ENCODE data around the gene NDUFB4. TPM values are rescaled to one million over a fixed set of nuclear protein-coding genes. Genes with fewer than 3 reads are reported as not detected.
"Not testable (repeated sequence)": the region's sequence is repeated elsewhere in the genome, so short reads cannot be mapped to it uniquely, and the experiment has no call there.

Gene NDUFB4
- total and polyA plus RNA-seq, 3 donors from 2014 or later, result 113 to 279 (median 117) TPM

DNA sequence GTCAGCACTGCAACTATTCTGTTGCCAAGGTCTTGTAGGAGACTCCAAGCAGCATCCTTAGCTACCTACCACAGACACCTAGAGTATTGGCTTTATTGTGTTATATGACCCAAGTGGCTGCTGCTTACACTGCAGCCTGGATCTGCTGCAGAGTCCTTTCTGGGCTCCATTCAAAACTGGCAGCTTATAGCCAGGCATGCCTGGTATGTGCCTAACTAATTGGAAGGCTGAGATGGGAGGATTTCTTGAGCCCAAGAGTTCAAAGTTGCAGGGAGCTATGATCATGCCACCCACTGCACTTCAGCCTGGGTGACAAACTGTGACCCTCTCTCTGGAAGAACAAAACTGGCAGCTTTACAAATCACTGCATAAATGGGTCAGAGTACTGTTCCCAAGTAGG, 8.6 kb downstream of the NDUFB4 start:
- TF ChIP-seq, protein P1, sequence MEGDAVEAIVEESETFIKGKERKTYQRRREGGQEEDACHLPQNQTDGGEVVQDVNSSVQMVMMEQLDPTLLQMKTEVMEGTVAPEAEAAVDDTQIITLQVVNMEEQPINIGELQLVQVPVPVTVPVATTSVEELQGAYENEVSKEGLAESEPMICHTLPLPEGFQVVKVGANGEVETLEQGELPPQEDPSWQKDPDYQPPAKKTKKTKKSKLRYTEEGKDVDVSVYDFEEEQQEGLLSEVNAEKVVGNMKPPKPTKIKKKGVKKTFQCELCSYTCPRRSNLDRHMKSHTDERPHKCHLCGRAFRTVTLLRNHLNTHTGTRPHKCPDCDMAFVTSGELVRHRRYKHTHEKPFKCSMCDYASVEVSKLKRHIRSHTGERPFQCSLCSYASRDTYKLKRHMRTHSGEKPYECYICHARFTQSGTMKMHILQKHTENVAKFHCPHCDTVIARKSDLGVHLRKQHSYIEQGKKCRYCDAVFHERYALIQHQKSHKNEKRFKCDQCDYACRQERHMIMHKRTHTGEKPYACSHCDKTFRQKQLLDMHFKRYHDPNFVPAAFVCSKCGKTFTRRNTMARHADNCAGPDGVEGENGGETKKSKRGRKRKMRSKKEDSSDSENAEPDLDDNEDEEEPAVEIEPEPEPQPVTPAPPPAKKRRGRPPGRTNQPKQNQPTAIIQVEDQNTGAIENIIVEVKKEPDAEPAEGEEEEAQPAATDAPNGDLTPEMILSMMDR (IDR thresholded peaks at IDR 0.05), result no peak
- Histone ChIP-seq H3K27ac (no peak overlapping the region), H3K4me1 (peaks cover under 1% of the 10 kb centered on the region), H3K36me3 (ENCODE audit: low read depth, missing control alignments) (no peaks in the 10 kb centered on the region), H3K4me3 (no peak overlapping the region), H3K9me3 (no peaks in the 10 kb centered on the region), H3K27me3 (no peaks in the 10 kb centered on the region)
- DNase-seq, result no peak
- intact Hi-C loops (cut with DNase I; ENCODE audit: low total_unique reads), result no loop called here

DNA sequence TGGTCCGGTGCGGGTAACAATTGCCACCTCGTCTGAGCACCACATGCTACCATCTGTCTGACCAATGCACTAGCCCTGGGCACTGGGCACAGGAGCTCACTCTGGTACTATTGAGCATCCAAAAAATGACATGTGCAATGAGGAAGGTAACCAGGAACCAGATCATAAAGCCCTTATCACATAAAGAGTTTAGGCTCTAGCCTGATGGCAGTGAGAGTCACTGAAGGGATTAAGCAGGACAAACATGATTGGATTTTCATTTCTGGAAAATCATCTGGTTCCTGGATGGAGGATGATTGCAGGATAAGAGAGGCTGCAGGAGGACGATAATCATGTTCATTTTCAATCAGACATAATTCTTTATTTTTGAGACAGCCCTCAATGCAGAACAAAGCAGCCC, 12.4 kb downstream of the NDUFB4 start:
- H3K9me3 ChIP-seq, result no peaks in the 10 kb centered on the region
- no peaks in the 10 kb centered on the region for H3K36me3 ChIP-seq (ENCODE audit: low read depth, missing control alignments)
- DNase-seq, result no peak
- intact Hi-C loops (cut with DNase I; ENCODE audit: low total_unique reads), result no loop called here
- H3K4me3 ChIP-seq, result no peak overlapping the region
- no peaks in the 10 kb centered on the region for H3K4me1 ChIP-seq
- WGBS, 2 donors, result 85 to 96% methylated on average over 4 of the region's 4 CpGs
- no peak overlapping the region for H3K27ac ChIP-seq
- H3K27me3 ChIP-seq, result no peaks in the 10 kb centered on the region
- TF ChIP-seq, protein P1 (IDR thresholded peaks at IDR 0.05), result no peak
- no peak for TF ChIP-seq POLR2A (IDR thresholded peaks at IDR 0.05)

DNA sequence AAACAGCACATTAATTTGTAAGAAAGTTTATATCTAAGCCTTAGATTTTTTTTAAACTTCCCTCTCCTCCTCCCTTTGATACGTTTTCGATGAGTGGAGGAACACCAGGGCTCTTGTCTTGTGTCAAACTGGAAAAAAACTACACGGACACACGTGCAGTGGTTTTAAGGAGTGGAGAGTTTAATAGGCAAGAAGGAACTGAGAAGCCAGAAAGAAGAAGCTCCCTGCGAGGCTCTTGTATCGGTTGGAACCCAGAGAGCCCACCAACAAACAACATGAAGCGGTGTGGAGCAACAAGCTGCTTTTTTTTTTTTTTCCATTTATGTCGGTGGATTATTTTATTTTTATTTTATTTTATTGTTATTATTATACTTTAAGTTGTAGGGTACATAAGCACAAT, 18.6 kb downstream of the NDUFB4 start:
- H3K9me3 ChIP-seq, result no peaks in the 10 kb centered on the region
- no peak for DNase-seq
- no peak overlapping the region for H3K4me3 ChIP-seq
- TF ChIP-seq, protein P1 (IDR thresholded peaks at IDR 0.05), result no peak
- no peak for TF ChIP-seq POLR2A (IDR thresholded peaks at IDR 0.05)
- no peaks in the 10 kb centered on the region for H3K27me3 ChIP-seq
- H3K4me1 ChIP-seq, result no peaks in the 10 kb centered on the region
- WGBS, 2 donors, result 79 to 84% methylated on average over 8 of the region's 8 CpGs
- no peak overlapping the region for H3K27ac ChIP-seq
- intact Hi-C loops (cut with DNase I; ENCODE audit: low total_unique reads), result no loop called here
- no peaks in the 10 kb centered on the region for H3K36me3 ChIP-seq (ENCODE audit: low read depth, missing control alignments)

DNA sequence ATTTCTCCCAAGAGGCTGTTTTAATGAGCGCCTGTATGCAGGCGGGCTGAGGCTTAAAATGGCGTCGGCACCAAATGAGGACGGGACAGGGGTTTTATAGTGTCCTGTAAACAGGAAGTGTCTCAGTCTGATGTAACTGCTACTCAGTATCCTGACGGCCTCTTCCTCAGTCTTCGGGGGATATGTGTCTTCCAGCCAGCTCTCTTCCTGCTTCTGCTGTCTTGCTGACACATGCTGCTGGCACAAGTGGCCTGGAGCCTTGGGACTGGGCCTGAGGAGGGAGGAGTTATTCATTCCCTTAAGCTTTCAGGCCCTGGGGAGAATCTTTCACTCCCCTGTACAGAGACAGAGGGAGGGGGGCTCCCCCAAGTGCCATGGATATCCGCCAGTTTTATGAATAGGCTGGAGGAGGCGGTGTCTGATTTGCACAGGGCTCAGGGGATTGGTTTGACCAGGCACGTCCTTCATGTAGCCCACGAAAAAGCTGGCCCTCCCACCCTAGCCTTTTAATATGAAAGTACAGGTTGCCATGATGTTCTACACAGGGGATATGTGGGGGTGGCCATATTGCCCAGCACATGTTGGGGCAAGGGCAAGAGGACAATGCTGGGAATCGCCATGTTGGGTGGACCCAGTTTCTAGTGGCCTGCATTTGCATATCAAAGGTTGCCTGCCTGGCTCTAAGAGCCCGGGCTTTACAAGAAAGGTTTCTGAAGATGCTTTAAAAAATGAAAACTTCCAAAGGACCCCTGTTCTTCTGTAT, 19.9 kb downstream of the NDUFB4 start:
- intact Hi-C loops (cut with DNase I; ENCODE audit: low total_unique reads), result no loop called here
- H3K9me3 ChIP-seq, result no peaks in the 10 kb centered on the region
- no peaks in the 10 kb centered on the region for H3K36me3 ChIP-seq (ENCODE audit: low read depth, missing control alignments)
- WGBS, 2 donors, result 60 to 72% methylated on average over 13 of the region's 13 CpGs
- no peak for TF ChIP-seq POLR2A (IDR thresholded peaks at IDR 0.05)
- TF ChIP-seq, protein P1 (IDR thresholded peaks at IDR 0.05), result no peak
- no peak overlapping the region for H3K27ac ChIP-seq
- no peak overlapping the region for H3K4me3 ChIP-seq
- DNase-seq, result no peak
- no peaks in the 10 kb centered on the region for H3K4me1 ChIP-seq
- no peaks in the 10 kb centered on the region for H3K27me3 ChIP-seq

DNA sequence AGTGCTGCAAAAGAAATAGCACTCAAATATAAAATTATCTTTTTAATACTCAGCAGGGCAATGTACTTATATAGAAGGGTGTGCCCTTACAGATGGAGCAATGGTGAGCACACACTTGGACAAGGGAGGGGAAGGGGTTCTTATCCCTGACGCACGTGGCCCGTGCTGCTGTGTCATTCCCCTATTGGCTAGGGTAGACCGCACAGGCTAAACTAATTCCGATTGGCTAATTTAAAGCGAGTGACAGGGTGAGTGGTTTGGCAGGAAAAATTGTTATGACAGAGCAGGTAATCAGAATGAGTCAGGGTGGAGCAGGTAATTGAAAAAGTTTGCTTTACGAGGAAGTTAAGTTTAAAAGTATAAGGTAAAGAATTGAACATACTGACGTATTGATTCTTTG, 20.6 kb downstream of the NDUFB4 start:
- H3K27ac ChIP-seq; H3K4me1 ChIP-seq; DNase-seq; H3K4me3 ChIP-seq; intact Hi-C loops (cut with DNase I; ENCODE audit: low total_unique reads); H3K36me3 ChIP-seq (ENCODE audit: low read depth, missing control alignments); H3K27me3 ChIP-seq; H3K9me3 ChIP-seq: not testable (repeated sequence)
- WGBS, 2 donors, result 73 to 82% methylated on average over 8 of the region's 8 CpGs
